Upper lobe of right lung (tissue), 1 donor: ENCODE results near the gene NCAPD2. TPM values are rescaled to one million over a fixed set of nuclear protein-coding genes. Genes with fewer than 3 reads are reported as not detected.
"Not testable (repeated sequence)": the region's sequence is repeated elsewhere in the genome, so short reads cannot be mapped to it uniquely, and the experiment has no call there.

Experiments
- ATAC-seq: fragments of 200-7000 bp; cut with Tn5 transposase; one replicate; pipeline ENCODE4 v1.9.1; 2020; ENCODE audit warnings: mild to moderate bottlenecking, moderate library complexity
- DNase-seq: peaks from one replicate; pipeline ENCODE4 v3.0.0-alpha.2; 2020
- H3K27ac ChIP-seq: fragments of 200-600 bp; one replicate; pipeline ENCODE4 v1.8.0; 2022
- H3K27me3 ChIP-seq: fragments of 200-600 bp; one replicate; pipeline ENCODE4 v1.8.0; 2022; ENCODE audit warnings: mild to moderate bottlenecking
- H3K36me3 ChIP-seq: fragments of 200-600 bp; one replicate; pipeline ENCODE4 v1.8.0; 2022
- H3K4me1 ChIP-seq: fragments of 200-600 bp; one replicate; pipeline ENCODE4 v1.8.0; 2022
- H3K4me3 ChIP-seq: fragments of 200-600 bp; one replicate; pipeline ENCODE4 v1.8.0; 2022; ENCODE audit warnings: mild to moderate bottlenecking
- H3K9me3 ChIP-seq: fragments of 200-600 bp; one replicate; pipeline ENCODE4 v1.8.0; 2022
- CTCF ChIP-seq: fragments of 200-600 bp; IDR thresholded peaks from one replicate; pipeline ENCODE4 v1.8.0; 2022; ENCODE audit warnings: antibody characterized with exemption
- intact Hi-C: fragments of 100-400 bp; cut with DNase I; formaldehyde crosslinking; loops from one replicate; pipeline ENCODE4 v1.11.0; 2022
- total RNA-seq: library from RNA; stranded (reverse); fragmentation: NEBNext Ultra II Directional; extraction: Animal tissue kit (Norgen Biotek cat#: 25700); gene quantifications from one replicate; pipeline ENCODE4 v1.2.1, GENCODE V29; 2021
- donor health status: DM: no; HTN: yes; CAD: no; lungs with severe emphysema.

Gene NCAPD2
- total RNA-seq, 1 donor from 2014 or later, result 26.7 TPM

GRCh38 chr12:6478416-6478815 lies 15.5 kb upstream of the NCAPD2 start:
- H3K27me3 ChIP-seq, result no peaks in the 10 kb centered on the region
- intact Hi-C loops, result no loop called here
- TF ChIP-seq CTCF, result no peak
- no peak overlapping the region for H3K4me3 ChIP-seq
- H3K27ac ChIP-seq, result no peak overlapping the region
- no peaks in the 10 kb centered on the region for H3K36me3 ChIP-seq
- peaks cover 8% of the 10 kb centered on the region for H3K4me1 ChIP-seq
- DNase-seq (no peak), ATAC-seq (no peak)
- H3K9me3 ChIP-seq, result no peaks in the 10 kb centered on the region

GRCh38 chr12:6488240-6488639 lies 5.7 kb upstream of the NCAPD2 start:
- H3K9me3 ChIP-seq, result no peaks in the 10 kb centered on the region
- peaks cover 7% of the 10 kb centered on the region for H3K4me1 ChIP-seq
- H3K27me3 ChIP-seq, result no peaks in the 10 kb centered on the region
- ATAC-seq (no peak), DNase-seq (no peak)
- H3K36me3 ChIP-seq, result no peaks in the 10 kb centered on the region
- intact Hi-C loops, result no loop called here
- no peak for TF ChIP-seq CTCF
- no peak overlapping the region for H3K27ac ChIP-seq
- no peak overlapping the region for H3K4me3 ChIP-seq

- ATAC-seq (no peak), DNase-seq (no peak)
- Histone ChIP-seq H3K4me1 (peaks cover 10% of the 10 kb centered on the region), H3K4me3 (no peak overlapping the region), H3K27me3 (no peaks in the 10 kb centered on the region), H3K36me3 (no peaks in the 10 kb centered on the region), H3K9me3 (no peaks in the 10 kb centered on the region), H3K27ac (no peak overlapping the region)
- no peak for TF ChIP-seq CTCF
- intact Hi-C loops, result no loop called here
These were observed 4.5 kb upstream of the NCAPD2 start for GRCh38 chr12:6489449-6489848.

GRCh38 chr12:6490673-6491072 lies 3.2 kb upstream of the NCAPD2 start:
- DNase-seq, H3K9me3 ChIP-seq, H3K27me3 ChIP-seq, intact Hi-C loops, H3K4me3 ChIP-seq, ATAC-seq, H3K27ac ChIP-seq, H3K36me3 ChIP-seq: not testable (repeated sequence)
- peaks cover 17% of the 10 kb centered on the region for H3K4me1 ChIP-seq

GRCh38 chr12:6492838-6493496 lies 935 bp upstream of the NCAPD2 start, which contains the start of gene MRPL51:
TSS of gene MRPL51 (minus strand) at chr12:6493262. CDS start at chr12:6493136, 126 bp downstream.
- intact Hi-C loops, result no loop called here
- peak within 1 kb of the TSS; percentile 94 for H3K4me3 ChIP-seq
- H3K4me1 ChIP-seq, result peaks cover 17% of the 10 kb centered on the region
- peak; percentile 99 for DNase-seq
- TF ChIP-seq CTCF, result no peak
- H3K27ac ChIP-seq, result peak within 1 kb of the TSS; percentile 96
- no peaks in the 10 kb centered on the region for H3K9me3 ChIP-seq
- peak; percentile 97 for ATAC-seq
- H3K27me3 ChIP-seq, result no peaks in the 10 kb centered on the region
- H3K36me3 ChIP-seq, result peaks cover 16% of the 10 kb centered on the region

- Histone ChIP-seq H3K27ac (peak overlapping the region; percentile 96), H3K4me1 (peaks cover 17% of the 10 kb centered on the region), H3K9me3 (no peaks in the 10 kb centered on the region), H3K27me3 (no peaks in the 10 kb centered on the region), H3K36me3 (peaks cover 30% of the 10 kb centered on the region), H3K4me3 (peak overlapping the region; percentile 94)
- no peak for ATAC-seq
- intact Hi-C loops, result no loop called here
- DNase-seq, result no peak
- no peak for TF ChIP-seq CTCF
These were observed 399 bp downstream of the NCAPD2 start for GRCh38 chr12:6494258-6494743.
